Activated CD4-positive, alpha-beta memory T cell treated with anti-CD3 and anti-CD28 coated beads, Interleukin-2, amount 10 ng/mL, durations not matched to agents 7 days and 5 days (primary cell): ENCODE measurements around the gene SORCS2. TPM values are rescaled to one million over a fixed set of nuclear protein-coding genes. Genes with fewer than 3 reads are reported as not detected.

Source experiments
- CTCF ChIA-PET: fragments of 350-600 bp; sonication (Branson Sonifier 250); formaldehyde crosslinking; loops from one replicate; lab custom pipeline; 2021; ENCODE audit warnings: antibody characterized with exemption, inconsistent platforms; lab: Charles Lee
- POLR2A ChIA-PET: fragments of 350-600 bp; sonication (Branson Sonifier 250); formaldehyde crosslinking; loops from one replicate; lab custom pipeline; 2021; ENCODE audit warnings: antibody characterized with exemption; lab: Charles Lee
- DNase-seq: peaks from one replicate; pipeline ENCODE4 v3.0.0-alpha.2; 2020
- H3K27ac Mint-ChIP-seq: one replicate; pipeline ENCODE4 v1.8.0; 2021; ENCODE audit warnings: mild to moderate bottlenecking, mixed read lengths
- H3K27me3 Mint-ChIP-seq: one replicate; pipeline ENCODE4 v1.8.0; 2021; ENCODE audit warnings: mixed read lengths
- H3K36me3 Mint-ChIP-seq: one replicate; pipeline ENCODE4 v1.8.0; 2021; ENCODE audit warnings: low read depth, mixed read lengths
- H3K4me1 Mint-ChIP-seq: one replicate; pipeline ENCODE4 v1.8.0; 2021; ENCODE audit warnings: mixed read lengths
- H3K4me3 Mint-ChIP-seq: one replicate; pipeline ENCODE4 v1.8.0; 2021; ENCODE audit warnings: mild to moderate bottlenecking, mixed read lengths
- H3K9me3 Mint-ChIP-seq: one replicate; pipeline ENCODE4 v1.8.0; 2021; ENCODE audit warnings: mixed read lengths
- total RNA-seq, 2 experiments: library from RNA; stranded (reverse); gene quantifications; one replicate each; pipeline ENCODE4 v1.2.3, GENCODE V29; 2021

Gene SORCS2
- total RNA-seq, 2 experiments from 2014 or later, result 0.10 to 0.18 TPM

- Mint-ChIP-seq H3K4me1 (no peaks in the 10 kb centered on the region), H3K36me3 (no peaks in the 10 kb centered on the region), H3K27ac (no peak overlapping the region), H3K9me3 (no peaks in the 10 kb centered on the region), H3K4me3 (no peak overlapping the region), H3K27me3 (peaks cover 2% of the 10 kb centered on the region)
- CTCF ChIA-PET, result no interaction called here
- POLR2A ChIA-PET, result no interaction called here
- DNase-seq, result no peak
Measured at GRCh38 chr4:7243609-7244330, 51.4 kb downstream of the SORCS2 start.

GRCh38 chr4:7244331-7244665 is 52.0 kb downstream of the SORCS2 start:
- ChIA-PET POLR2A (no interaction called here), CTCF (no interaction called here)
- H3K27ac Mint-ChIP-seq, result no peak overlapping the region
- no peaks in the 10 kb centered on the region for H3K36me3 Mint-ChIP-seq
- H3K27me3 Mint-ChIP-seq, result peaks cover 1% of the 10 kb centered on the region
- no peak for DNase-seq
- H3K4me1 Mint-ChIP-seq, result no peaks in the 10 kb centered on the region
- H3K4me3 Mint-ChIP-seq, result no peak overlapping the region
- no peaks in the 10 kb centered on the region for H3K9me3 Mint-ChIP-seq

DNA sequence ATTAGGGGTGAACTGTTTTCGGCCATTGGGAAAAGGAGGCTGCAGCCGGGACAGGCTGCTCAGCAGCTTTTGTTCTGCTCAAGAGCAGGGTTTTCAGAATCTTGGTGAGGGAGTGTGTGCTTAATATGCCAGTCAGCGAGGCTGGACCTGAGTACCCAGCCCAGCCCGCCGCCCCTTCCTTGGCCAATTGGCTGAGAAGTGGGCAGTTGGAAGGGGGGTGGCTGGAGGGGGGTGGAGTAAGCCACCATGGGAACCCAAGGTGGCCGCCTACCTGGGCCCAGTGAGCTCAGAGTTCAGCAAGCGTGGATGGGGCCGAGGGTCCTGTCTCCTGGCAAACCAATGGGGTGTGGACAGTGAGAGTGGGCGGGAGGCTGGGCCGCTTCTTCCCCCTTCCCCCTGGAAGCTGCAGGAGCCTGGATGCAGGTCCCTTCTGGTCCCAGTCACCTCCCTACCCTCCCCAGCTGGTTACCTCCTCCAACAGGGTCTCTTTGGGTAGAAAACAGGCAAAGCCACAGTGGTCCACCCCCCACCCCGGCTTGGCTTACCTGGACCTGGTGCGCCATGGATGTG is 52.5 kb downstream of the SORCS2 start:
- no peaks in the 10 kb centered on the region for H3K27me3 Mint-ChIP-seq
- ChIA-PET CTCF (no interaction called here), POLR2A (no interaction called here)
- H3K36me3 Mint-ChIP-seq, result no peaks in the 10 kb centered on the region
- H3K4me1 Mint-ChIP-seq, result no peaks in the 10 kb centered on the region
- no peak for DNase-seq
- no peaks in the 10 kb centered on the region for H3K9me3 Mint-ChIP-seq
- H3K27ac Mint-ChIP-seq, result no peak overlapping the region
- H3K4me3 Mint-ChIP-seq, result no peak overlapping the region

GRCh38 chr4:7247521-7247920 is 55.2 kb downstream of the SORCS2 start:
- CTCF ChIA-PET, result no interaction called here
- POLR2A ChIA-PET, result no interaction called here

GRCh38 chr4:7247946-7248345 is 55.6 kb downstream of the SORCS2 start:
- ChIA-PET CTCF (no interaction called here), POLR2A (no interaction called here)
- H3K4me1 Mint-ChIP-seq, result no peaks in the 10 kb centered on the region
- no peak for DNase-seq
- no peaks in the 10 kb centered on the region for H3K36me3 Mint-ChIP-seq
- peaks cover 2% of the 10 kb centered on the region for H3K27me3 Mint-ChIP-seq
- no peaks in the 10 kb centered on the region for H3K9me3 Mint-ChIP-seq
- no peak overlapping the region for H3K27ac Mint-ChIP-seq
- no peak overlapping the region for H3K4me3 Mint-ChIP-seq

More at GRCh38 chr4:7247521-7247920, 55.2 kb downstream of the SORCS2 start:
- no peak overlapping the region for H3K27ac Mint-ChIP-seq
- H3K27me3 Mint-ChIP-seq, result peaks cover 2% of the 10 kb centered on the region
- H3K4me1 Mint-ChIP-seq, result no peaks in the 10 kb centered on the region
- no peaks in the 10 kb centered on the region for H3K36me3 Mint-ChIP-seq
- H3K4me3 Mint-ChIP-seq, result no peak overlapping the region
- no peak for DNase-seq
- no peaks in the 10 kb centered on the region for H3K9me3 Mint-ChIP-seq

DNA sequence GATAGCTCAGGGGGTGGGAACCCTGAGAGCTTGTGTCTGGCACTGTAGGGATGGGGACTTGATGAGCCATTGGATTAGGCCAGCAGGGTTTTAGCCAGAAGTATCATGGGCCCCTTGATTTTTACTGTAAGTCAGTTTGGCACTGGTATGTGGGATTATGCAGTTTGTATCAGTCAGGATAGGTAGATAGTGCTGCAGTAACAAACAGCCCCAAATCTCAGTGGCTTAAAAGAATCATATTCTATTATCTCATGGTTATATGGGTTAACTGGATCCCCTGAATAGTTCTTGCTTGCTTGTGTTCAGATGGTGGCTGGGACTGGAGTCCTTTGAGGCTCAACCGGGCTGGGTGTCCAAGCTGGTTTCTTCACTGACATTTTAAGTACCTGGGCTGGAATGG is 56.5 kb downstream of the SORCS2 start:
- no peaks in the 10 kb centered on the region for H3K4me1 Mint-ChIP-seq
- CTCF ChIA-PET, result no interaction called here

DNA sequence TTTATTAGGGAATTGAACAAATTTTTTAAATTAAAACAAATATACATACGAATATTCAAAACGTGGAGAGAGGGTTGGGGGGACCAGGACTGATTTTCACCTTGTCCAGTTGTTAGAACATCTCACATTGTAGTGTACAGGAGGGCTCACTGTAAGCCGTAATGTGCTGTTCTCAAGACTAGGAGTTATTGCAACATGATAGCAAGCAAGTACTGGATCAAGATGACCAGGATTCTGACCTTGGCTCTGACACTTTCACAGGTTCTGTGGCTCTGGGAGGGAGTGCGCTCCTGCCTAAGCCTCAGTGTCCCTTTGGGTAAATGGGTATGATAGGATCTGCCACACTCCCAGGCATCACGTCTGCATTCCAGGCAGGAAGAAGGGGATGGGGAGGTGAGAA is 59.0 kb downstream of the SORCS2 start:
- H3K27ac Mint-ChIP-seq, result no peak overlapping the region
- no peak for DNase-seq
- H3K36me3 Mint-ChIP-seq, result no peaks in the 10 kb centered on the region
- H3K4me1 Mint-ChIP-seq, result no peaks in the 10 kb centered on the region
- ChIA-PET CTCF (no interaction called here), POLR2A (no interaction called here)
- H3K27me3 Mint-ChIP-seq, result peaks cover 2% of the 10 kb centered on the region
- no peaks in the 10 kb centered on the region for H3K9me3 Mint-ChIP-seq
- H3K4me3 Mint-ChIP-seq, result no peak overlapping the region

More for the DNA sequence above, 56.5 kb downstream of the SORCS2 start:
- POLR2A ChIA-PET, result no interaction called here
- no peak for DNase-seq
- no peaks in the 10 kb centered on the region for H3K9me3 Mint-ChIP-seq
- no peaks in the 10 kb centered on the region for H3K36me3 Mint-ChIP-seq
- no peak overlapping the region for H3K4me3 Mint-ChIP-seq
- peaks cover 2% of the 10 kb centered on the region for H3K27me3 Mint-ChIP-seq
- H3K27ac Mint-ChIP-seq, result no peak overlapping the region

GRCh38 chr4:7252051-7252450 is 59.7 kb downstream of the SORCS2 start:
- H3K27ac Mint-ChIP-seq, result no peak overlapping the region
- CTCF ChIA-PET, result no interaction called here
- peaks cover 2% of the 10 kb centered on the region for H3K27me3 Mint-ChIP-seq
- H3K4me1 Mint-ChIP-seq, result no peaks in the 10 kb centered on the region
- H3K36me3 Mint-ChIP-seq, result no peaks in the 10 kb centered on the region
- POLR2A ChIA-PET, result no interaction called here
- DNase-seq, result no peak
- H3K4me3 Mint-ChIP-seq, result no peak overlapping the region
- no peaks in the 10 kb centered on the region for H3K9me3 Mint-ChIP-seq

DNA sequence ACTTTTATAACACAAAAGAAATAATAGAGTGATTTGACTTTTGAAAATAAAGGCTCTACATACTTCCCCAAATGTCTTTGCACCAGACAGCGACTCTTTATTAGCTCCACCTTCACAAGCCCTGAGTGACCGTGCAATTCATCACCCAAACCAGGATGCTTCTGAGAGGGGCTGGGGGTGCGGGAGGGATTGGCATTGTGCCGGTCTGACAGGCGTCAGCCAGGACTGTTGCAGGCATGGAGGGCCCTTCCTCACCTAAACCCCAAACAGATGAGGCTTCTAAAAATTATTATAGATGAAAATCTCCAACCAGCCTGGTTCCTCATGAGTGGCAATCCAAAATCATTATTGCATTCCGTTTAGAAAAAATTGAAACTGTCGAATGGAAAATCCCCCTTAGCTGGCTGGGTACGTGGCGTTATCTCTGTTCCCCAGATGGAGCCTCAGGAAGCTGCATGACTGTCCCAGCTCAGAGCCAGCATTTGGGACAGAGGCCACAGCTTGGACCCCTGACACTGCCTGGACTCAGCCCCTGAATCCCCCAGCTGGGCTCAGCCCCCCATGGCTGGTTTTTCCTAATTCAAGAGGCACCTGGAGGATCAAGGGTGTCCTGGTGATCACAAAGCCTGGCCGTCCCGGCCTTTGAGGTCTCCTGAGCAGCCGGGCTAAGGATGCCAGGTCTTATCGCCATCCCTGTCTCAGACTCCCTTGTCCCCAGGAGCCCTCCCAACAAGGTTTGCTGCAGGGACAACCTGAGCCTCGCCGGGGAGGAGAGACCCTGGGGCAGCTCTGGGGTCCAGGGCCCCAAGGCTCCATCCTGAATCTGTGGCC is 60.4 kb downstream of the SORCS2 start:
- Mint-ChIP-seq H3K9me3 (no peaks in the 10 kb centered on the region), H3K4me1 (no peaks in the 10 kb centered on the region), H3K27me3 (peaks cover 2% of the 10 kb centered on the region), H3K27ac (no peak overlapping the region), H3K36me3 (no peaks in the 10 kb centered on the region), H3K4me3 (no peak overlapping the region)
- POLR2A ChIA-PET, result no interaction called here
- DNase-seq, result no peak
- CTCF ChIA-PET, result no interaction called here

GRCh38 chr4:7253341-7253700 is 61.0 kb downstream of the SORCS2 start:
- Mint-ChIP-seq H3K9me3 (no peaks in the 10 kb centered on the region), H3K36me3 (no peaks in the 10 kb centered on the region), H3K27me3 (peaks cover 2% of the 10 kb centered on the region), H3K4me1 (no peaks in the 10 kb centered on the region), H3K4me3 (no peak overlapping the region), H3K27ac (no peak overlapping the region)
- DNase-seq, result no peak
- POLR2A ChIA-PET, result no interaction called here
- CTCF ChIA-PET, result no interaction called here

DNA sequence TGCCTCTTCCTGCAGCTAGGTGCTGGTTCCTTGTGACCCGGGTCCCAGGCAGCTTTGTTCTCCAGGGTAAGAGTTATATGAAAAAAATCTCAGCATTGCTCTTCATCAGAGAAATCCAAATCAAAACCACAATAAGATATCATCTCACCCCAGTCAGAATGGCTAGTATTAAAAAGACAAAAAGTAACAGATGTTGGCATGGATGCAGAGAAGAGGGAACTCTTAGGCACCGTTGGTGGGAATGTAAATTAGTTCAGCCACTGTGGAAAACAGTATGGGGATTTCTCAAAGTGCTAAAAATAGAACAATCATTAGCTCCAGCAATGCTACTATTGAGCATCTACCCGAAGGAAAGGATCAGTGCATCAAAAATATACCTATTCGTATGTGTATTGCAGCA is 61.5 kb downstream of the SORCS2 start:
- CTCF ChIA-PET, result no interaction called here
- Mint-ChIP-seq H3K4me1 (no peaks in the 10 kb centered on the region), H3K27ac (no peak overlapping the region)

GRCh38 chr4:7254736-7255487 is 62.6 kb downstream of the SORCS2 start:
- POLR2A ChIA-PET, result no interaction called here
- H3K27ac Mint-ChIP-seq, result no peak overlapping the region
- DNase-seq, result no peak
- CTCF ChIA-PET, result no interaction called here
- peaks cover 2% of the 10 kb centered on the region for H3K27me3 Mint-ChIP-seq
- no peaks in the 10 kb centered on the region for H3K36me3 Mint-ChIP-seq
- no peak overlapping the region for H3K4me3 Mint-ChIP-seq
- no peaks in the 10 kb centered on the region for H3K4me1 Mint-ChIP-seq
- H3K9me3 Mint-ChIP-seq, result no peaks in the 10 kb centered on the region

More for the DNA sequence above, 61.5 kb downstream of the SORCS2 start:
- H3K27me3 Mint-ChIP-seq, result peaks cover 2% of the 10 kb centered on the region
- no peak for DNase-seq
- H3K9me3 Mint-ChIP-seq, result no peaks in the 10 kb centered on the region
- H3K4me3 Mint-ChIP-seq, result no peak overlapping the region
- POLR2A ChIA-PET, result no interaction called here
- no peaks in the 10 kb centered on the region for H3K36me3 Mint-ChIP-seq

GRCh38 chr4:7255488-7255881 is 63.1 kb downstream of the SORCS2 start:
- H3K9me3 Mint-ChIP-seq, result no peaks in the 10 kb centered on the region
- H3K36me3 Mint-ChIP-seq, result no peaks in the 10 kb centered on the region
- peaks cover 2% of the 10 kb centered on the region for H3K27me3 Mint-ChIP-seq
- POLR2A ChIA-PET, result no interaction called here
- DNase-seq, result no peak
- H3K27ac Mint-ChIP-seq, result no peak overlapping the region
- H3K4me1 Mint-ChIP-seq, result no peaks in the 10 kb centered on the region
- CTCF ChIA-PET, result no interaction called here
- H3K4me3 Mint-ChIP-seq, result no peak overlapping the region
